Activated gamma-delta T cell (primary cell): Measurements from ENCODE around the gene TLE2.
"Not testable (repeated sequence)": the region's sequence is repeated elsewhere in the genome, so short reads cannot be mapped to it uniquely, and the experiment has no call there.

Experiments
- DNase-seq: peaks from one replicate; lab custom pipeline; 2025; lab: John Stamatoyannopoulos, UW

The TLE2 gene

DNA sequence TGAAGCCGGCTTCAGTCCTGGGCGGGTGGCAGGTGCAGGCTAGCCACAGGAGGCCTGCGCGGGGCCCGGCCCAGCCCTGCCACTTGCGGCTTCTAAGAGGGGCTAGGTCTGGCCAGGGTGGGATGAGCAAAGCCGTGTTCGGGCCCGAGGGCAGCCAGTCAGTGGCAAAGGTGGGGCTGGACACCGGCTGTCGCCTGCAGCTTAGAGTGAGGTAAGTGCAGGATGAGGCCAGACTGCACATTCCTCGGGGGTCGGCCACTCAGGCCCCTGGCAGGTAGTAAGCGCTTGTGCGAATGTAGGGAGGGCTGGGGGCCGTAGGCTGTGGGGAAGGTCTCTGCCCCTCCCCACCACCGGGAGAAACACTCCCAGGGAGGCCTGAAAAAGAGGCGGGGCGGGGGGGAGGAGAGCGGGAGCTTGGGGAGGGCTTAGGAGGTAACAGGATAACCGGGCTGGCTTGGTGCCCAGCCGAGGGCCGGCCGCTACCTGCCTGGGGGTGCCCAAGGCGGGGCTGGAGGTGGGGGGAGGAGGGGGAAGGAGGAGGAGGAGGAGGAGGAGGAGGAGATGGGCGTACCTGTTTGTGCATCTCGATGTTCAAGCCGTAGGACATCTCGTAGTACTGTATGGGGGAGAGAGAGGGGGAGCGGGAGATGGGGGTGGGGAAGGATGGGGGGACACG lies 26.8 kb upstream of the TLE2 start:
- no peak for DNase-seq

DNA sequence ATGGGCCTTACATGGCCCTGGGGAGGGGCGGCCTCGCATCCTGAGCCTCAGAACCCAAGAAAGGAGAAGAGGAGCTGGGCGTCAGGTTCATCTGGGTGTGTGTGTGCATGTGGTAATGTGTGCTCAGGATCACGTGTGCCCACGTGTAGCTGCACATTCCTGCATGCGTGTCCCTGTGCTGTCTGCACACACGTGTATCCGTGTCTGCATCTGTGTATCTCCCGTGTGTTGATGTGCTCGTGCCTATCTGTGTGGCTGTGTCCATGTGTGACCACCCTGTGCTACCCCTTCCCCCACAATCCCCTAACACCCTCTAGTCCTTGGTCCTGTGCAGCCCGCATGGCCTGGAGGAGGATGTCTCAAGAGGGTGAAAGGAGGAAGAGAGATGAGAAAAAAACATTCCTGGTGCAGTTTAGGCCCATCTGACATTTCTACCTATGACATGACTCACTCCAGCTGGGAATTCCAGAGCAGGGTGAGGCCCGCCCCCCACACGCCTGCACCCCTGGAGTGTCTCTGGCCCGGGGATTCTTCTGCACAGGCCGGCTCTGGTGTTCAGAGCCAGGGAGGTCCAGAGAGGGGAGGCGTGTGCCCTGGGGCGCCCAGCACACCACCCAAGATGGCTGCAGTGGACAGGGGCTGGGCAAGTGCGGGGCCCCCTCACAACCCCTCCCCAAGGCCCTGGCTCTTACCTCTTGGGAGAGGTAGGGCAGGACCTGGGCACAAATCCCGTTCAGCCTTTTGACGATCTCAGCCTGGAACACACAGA lies 26.1 kb upstream of the TLE2 start:
- DNase-seq = no peak

DNA sequence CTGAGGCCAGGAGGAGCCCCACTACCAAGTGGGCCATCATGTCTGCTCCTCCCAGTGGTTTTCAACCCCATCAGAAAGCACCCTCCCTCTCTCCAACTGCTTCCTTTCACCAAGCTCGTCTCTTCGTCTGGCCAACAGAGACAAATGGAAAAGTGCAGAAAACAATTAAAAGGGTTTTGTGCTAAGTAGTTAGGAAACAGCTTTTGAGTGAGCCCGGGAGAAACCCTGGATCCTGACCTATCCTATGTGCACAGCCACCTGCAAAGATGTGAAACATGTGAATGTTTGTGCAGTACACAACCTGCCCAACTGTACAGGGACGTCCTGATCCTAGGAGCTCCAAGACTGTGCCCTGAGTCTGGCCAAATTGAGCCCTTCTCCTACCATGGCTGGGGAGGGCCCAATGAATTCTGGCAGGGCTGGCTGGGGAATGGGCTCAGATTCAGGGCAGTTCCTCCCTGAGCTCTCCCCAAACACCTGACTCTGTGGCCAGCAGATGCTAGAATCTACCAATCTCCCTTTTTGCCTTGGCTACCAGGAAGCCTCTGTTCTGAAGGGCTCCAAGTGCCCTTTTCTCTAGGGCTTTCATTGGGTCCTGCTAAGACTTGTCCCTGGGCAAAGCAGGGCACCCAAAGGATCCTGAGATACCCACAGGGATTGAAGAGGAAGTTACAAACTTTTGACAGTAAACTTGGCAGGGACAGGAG lies 25.3 kb upstream of the TLE2 start:
- DNase-seq = no peak

DNA sequence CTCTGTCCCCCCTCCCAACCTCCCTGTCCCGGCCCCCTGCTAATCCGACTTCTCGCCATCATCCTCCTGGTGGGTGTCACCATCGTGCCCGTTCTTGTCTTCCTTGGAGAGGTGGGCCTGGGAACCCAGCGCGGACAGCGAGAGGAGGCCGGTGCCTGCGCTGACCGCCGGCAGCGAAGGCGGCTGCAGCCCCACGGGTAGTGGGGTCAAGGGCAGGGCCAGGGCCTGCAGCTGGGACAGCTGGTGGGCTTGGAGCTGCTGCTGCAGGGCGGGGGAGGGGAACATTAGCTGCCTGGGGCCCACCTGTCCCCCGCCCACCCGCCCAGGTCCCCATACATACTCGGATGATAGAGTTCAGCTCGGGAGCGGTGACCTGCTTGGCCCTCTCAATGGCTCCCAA lies 24.7 kb upstream of the TLE2 start:
- DNase-seq = no peak

DNA sequence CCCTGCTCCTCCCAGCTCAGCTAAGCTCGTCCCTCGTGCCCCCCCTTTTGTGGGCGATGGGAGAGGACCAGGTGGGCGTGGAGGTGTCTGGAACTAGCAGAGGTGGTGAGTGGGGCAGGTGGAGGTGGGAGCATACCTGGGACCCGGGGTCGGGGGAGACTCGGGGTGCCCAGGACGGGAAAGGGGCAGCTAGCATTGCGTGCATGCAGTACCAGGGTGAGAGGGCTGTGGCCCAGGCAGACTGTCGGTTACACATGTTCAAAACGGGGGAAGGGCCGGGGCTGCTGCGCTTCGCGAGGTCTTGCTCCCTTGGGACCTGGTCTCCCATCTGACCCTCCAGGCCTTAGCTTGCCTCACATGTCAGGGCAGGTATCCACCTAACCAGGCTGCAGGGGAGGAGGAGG lies 24.1 kb upstream of the TLE2 start:
- DNase-seq = no peak

DNA sequence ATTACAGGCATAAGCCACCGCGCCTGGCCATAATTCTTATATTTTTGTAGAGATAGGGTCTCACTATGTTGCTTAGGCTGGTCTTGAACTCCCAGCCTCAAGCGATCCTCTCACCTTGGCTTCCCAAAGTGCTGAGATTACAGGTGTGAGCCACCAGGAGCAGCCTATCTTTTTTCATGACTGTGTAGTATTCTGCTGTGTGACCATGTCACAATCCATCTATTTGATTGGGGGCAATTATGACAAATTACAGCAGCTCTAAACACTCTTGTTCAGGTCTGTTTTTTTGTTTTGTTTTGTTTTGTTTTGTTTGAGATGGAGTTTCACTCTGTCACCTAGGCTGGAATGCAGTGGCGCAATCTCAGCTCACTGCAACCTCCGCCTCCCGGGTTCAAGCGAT lies 20.9 kb upstream of the TLE2 start:
- DNase-seq = not testable (repeated sequence)

DNA sequence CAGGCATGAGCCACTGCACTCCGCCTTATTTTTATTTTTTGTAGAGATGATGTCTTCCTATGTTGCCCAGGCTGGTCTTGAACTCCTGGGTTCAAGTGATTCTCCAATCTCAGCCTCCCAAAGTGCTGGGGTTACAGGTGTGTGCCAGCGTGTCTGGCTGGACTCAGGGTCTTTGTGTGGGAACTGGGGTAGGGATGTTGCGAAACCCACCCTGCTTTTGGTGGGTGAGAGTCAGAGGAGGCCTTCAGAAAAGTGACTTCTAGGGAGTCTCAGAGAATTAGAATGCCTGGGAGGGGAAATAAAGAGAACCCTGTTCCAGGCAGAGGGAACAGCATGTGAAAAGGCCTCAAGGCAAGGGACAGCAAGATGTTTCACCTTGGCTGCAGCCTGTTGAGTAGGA lies 20.0 kb upstream of the TLE2 start:
- no peak for DNase-seq

DNA sequence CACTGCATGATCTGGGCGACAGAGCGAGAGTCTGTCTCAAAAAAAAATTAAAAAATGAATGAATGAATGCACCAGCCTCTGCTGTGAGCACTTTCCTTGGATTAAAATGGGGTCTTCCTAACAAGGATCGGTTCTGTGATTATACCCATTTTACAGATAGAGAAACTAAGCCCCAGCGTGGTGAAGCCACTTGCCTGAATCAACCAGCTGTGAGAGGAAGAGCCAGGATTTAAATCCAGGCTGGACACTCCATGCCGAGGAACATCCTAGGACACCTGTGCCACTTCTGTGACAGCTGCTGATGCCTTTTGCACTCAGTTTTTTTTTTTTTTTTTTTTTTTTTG lies 19.1 kb upstream of the TLE2 start:
- DNase-seq = no peak

DNA sequence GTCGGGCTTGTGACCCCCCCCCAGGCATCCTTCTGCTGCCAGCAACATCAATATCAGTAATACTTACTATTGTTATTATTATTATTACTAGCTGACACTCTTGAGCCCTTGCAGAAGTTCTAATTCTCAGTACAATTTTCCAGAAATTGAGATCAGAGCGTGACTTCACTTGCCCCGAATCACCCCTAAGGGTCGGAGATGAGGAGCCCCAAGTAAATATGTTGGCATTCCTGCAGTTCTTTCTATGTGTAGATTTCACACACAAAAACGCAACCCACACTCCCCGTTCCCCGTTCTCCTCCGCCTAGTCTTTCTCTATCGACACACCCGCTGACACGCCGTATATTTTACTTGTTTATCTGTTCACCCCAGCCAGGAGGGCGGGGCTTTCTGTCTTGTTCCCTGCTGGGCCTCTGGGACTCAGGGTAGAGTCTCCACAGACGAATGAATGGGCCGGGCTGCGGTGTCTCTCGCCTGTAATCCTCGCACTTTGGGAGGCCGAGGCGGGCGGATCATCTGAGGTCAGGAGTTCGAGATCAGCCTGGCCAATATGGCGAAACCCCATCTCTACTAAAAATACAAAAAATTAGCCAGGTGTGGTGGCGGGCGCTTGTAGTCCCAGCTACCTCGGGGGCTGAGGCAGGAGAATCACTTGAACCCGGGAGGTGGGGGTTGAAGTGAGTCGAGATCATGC lies 18.6 kb upstream of the TLE2 start:
- no peak for DNase-seq

DNA sequence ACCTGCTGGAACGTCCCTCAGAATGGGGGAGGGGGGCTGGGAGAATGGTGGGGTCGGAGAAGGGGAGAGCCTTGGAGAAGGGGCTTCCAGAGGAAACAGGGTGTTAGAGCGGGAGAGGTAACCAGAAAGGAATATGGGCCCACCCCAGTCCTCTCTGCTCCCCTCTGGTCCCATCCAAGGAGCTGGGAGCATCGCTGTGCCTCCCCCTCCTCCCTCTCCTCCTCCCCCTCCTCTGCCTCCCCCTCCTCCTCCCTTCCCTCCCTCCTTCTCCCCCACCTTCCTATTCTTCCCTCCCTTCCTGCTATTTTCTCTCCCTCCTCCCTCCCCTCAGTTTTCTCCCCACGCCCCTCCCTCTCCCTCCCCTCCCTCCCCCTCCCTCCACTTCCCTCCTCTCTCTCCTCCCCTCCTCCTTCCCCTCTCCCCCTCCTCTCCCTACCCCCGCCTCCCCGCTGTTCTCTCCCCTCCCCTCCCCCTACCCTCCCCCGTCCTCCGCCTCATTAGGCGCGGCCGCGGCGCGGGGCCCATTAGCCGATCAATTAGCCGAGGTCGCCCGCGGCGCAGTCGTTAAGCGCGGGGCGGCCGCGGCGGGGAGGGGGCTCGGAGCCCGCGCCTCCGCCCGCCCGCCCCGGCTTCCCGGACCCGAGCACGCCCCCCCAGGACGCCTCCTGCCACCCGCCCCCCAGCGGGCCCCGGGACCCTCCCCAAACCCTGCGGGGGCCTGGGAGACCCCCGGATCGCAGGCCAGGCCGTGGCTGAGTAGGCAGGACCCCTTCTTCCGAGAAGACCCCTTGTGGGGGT lies 17.8 kb upstream of the TLE2 start:
- no peak for DNase-seq

DNA sequence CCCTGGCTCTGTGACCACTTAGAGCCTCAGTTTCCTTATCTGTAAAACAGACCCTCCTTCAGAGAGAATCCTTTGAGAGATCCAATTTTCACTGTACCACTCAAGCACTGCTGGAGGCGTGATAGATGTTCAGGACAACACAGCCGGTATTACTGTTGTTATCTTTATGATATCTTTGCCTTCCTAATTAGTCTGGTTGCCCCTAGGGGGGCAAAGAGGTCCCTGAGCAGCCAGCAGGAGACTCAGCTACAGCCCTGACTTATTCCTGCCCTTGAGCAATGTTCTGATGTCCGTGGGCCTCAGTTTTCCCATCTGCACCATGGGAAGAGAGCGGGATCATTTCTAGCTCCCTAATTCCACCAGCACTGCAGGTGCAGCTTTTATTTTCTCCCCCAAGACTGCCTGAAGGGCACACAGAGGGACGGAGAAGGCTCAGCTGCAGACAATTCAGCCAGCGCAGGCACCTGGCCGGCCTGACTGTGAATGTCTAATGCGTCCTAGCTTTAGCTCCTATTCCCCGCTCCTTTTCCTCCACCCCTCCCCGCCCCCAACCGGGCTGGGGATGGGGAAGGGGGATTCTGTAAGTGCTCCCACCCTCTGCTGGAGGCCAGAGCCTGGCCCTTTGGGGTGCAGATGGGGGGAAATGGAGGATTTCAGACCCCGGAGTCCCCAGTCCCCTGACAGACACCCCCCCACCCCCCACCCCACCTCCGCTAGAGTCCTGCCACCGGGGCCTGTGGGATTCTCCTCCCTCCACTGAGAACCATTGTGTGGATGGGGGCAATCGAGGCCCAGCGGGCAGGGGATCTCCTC lies 17.0 kb upstream of the TLE2 start:
- no peak for DNase-seq

DNA sequence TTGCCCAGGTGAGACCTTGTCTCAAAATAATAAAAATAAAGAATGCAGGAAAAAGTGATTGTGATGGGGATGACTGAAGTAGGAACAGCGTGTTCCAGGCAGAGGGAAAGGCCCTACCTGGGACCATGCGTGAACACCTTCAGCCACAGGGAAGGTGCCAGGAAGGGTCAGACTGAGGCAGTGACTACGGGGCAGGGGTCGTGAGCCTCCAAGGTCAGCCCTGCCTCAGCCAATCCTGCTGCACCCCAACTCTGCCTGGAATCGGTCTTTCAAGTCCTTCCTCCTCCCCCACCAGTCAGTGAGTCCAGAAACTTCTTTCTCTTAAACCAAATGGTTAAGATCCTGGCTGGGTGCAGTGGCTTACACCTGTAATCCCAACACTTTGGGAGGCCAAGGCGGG lies 16.1 kb upstream of the TLE2 start:
- no peak for DNase-seq

DNA sequence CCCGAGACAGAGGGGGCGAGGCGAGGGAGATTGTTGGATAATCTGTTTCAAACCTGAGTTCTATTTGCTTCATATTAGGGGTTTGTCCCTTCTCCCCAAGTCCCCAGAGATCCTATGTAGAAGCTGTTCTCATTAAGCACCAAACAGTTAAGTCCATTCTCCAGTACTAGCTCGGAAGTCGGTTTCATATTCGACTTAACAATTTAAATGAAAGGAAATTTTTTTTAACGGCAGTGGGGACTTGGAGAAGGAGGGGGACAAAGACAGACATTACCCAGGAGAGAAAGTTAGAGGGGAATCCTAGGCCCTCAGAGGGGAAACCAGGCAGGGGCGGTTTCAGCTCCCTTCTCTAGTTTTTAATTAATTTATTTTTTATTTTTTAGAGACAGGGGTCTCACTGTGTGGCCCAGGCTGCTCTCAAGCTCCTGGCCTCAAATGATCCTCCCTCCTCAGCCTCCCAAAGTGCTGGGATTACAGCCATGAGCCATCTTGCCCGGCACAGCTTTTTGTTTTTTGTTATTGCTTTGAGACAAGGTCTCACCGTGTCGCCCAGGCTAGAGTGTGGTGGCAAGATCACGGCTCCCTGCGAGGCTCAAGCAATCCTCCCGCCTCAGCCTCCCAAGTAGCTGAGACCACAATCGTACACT lies 13.7 kb upstream of the TLE2 start:
- DNase-seq = no peak

DNA sequence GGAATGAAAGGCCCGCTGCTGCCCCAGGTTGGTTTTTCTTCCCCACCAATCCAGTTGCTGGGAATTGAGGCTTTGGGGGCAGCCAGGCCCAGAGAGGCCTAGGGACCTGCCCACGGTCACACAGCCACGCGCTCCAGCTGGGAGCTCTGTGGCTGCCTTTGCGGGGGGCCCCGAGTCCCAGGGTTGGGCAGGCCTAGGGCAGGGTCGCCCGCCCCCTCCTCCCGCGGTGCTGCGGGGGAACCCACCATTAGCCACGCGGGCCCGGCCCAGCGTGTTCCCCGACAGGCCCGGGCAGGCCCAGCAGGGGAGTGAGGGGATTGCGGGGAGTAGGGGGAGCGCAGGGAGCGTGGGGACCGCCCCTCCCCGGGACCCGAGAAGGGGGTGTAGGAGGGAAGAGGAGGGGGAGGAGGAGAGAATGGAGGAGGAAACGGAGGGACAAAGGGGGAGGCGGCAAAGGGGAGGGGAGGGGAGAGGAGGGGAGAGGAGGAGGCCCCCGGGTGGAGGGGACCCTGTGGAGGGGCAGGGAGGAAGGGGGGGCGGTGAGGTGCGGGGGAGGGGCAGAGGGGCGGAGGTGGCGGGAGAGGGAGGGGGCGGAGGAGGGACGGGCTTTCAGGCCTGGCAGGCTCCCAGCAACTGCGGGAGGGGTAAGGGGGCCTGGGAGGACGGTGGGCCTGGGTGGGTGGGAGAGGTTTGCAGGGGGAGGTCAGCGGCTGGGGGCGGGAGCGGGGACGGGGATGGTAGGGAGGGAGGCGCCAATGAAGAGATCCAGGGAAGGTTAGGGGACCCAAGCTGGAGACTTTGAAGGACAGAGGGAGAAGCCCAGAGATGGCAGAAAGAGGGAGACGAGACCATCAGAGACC lies 12.9 kb upstream of the TLE2 start:
- no peak for DNase-seq

DNA sequence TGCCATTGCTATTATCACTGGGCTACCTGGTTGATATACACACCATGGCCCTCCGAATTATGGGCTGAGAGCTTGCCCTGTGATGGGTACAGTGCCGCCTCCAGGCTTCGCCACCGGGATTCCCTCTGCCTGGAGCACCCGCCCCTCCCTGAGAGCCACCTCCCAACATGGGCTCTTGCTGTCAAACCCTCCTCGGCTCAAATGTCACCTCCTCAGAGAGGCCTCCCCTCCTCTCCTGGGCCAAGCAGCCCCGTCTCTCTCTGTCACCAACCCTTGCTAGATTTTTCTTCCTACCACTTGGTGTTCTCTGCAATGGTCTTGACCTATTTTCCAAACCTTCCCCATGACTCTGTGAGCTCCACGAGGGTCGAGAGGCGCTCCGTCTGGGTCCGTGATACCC lies 12.2 kb upstream of the TLE2 start:
- DNase-seq = no peak

DNA sequence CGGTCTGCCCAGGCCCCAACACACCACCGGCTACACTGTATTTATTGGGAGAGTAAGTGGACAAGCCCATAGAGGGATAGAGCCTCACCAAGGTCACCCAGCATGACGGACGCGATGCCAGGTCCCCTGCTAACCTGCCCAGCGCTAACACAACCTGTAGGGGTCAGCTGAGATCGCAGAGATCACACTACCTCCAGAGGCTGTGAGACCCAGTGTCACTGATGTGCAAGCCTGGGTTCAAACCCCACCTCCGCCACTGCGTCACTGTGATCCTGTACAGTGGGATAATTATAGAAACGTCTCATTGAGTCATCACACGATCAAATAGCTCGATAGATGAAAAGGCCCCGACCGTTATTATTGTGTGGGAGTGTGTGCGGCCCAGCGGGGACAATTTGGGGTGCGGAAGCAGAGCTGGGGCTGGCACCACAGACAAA lies 10.6 kb upstream of the TLE2 start:
- no peak for DNase-seq

DNA sequence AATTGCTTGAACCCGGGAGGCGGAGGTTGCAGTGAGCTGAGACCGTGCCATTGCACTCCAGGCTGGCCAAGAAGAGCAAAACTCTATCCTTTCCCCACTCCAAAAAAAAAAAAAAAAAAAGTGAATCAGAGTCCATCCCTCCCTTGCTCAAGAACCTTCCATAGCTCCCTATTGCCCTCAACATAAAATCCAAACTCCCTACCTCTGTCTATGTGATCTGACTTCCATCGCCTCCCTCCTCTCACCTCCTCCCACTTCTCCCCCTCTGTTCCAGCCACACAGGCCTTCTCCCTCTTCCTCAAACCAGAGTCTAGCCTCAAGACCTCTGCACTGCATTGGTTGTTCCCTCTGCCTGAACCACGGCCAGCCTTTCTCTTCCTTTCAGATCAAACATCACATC lies 10.0 kb upstream of the TLE2 start:
- no peak for DNase-seq

DNA sequence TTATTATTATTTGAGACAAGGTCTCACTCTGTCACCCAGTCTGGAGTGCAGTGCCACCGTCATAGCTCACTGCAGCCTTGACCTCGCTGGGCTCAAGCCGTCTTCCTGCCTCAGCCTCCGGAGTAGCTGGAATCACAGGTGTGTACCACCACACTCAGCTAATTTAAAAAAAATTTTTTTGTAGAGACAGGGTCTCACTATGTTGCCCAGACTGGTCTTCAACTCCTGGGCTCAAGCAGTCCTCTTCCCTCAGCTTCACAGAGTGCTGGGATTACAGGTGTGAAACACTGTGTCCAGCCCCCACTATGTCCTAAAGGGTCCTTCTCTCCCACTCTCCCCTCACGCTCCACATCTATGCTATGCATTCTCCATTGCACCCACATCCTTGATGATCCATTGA lies 9.1 kb upstream of the TLE2 start:
- DNase-seq = no peak

DNA sequence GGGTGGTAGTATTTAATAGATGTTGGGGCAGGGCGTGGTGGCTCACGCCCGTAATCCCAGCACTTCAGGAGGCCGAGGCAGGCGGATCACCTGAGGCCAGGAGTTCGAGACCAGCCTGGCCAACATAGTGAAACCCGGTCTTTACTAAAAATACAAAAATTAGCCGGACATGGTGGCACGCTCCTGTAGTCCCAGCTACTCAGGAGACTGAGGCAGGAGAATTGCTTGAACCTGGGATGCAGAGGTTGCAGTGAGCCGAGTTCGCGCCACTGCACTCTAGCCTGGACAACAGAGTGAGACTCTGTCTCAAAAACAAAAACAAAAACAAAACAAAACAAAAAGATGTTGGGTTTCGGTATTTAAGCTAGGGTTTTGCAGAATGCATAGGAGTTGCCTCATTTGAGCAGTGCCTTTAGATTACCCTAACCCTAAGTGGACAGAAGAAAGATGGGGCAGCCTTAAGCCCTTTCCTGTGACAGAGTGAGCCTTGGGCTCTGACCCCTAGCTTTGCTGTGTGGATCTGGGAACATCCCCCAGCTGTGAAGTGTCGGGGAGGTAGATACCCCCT lies 8.0 kb upstream of the TLE2 start:
- not testable (repeated sequence) for DNase-seq
